GM12892 (cell line): ENCODE measurements around the gene NR2C2.

Experiments
- POLR2A ChIP-seq: IDR thresholded peaks from 2 replicates; pipeline ENCODE4 v1.6.1; 2011; ENCODE audit warnings: low read depth, low read length, control low read depth
- POLR2AphosphoS5 ChIP-seq: IDR thresholded peaks from 2 replicates; pipeline ENCODE4 v1.6.1; 2011; ENCODE audit warnings: low read depth, low read length, control low read depth
- TAF1 ChIP-seq: IDR thresholded peaks from 2 replicates; pipeline ENCODE4 v1.6.1; 2011; ENCODE audit warnings: low read depth, mild to moderate bottlenecking, control low read depth, low read length, borderline replicate concordance

GRCh38 chr3:15032650-15033049 is 85.3 kb downstream of the NR2C2 start:
- TF ChIP-seq POLR2A (no peak), POLR2AphosphoS5 (no peak), TAF1 (no peak)
